IMR-90 (cell line): ENCODE data around the gene AGXT. TPM values are rescaled to one million over a fixed set of nuclear protein-coding genes. Genes with fewer than 3 reads are reported as not detected.

Experiments
- ATAC-seq: fragments of 200-7000 bp; cut with Tn5 transposase; 2 replicates; pipeline ENCODE4 v1.9.1; 2020; ENCODE audit warnings: low read depth, mild to moderate bottlenecking, moderate library complexity
- BruUV-seq: library from RNA; stranded (reverse); fragments of 400-500 nt; replicated peaks from 2 replicates; lab custom pipeline; 2021; lab: Mats Ljungman, UMichigan
- CTCF ChIA-PET: fragments of 300-600 bp; formaldehyde crosslinking; extraction: SDS; loops from one replicate; lab custom pipeline; 2021; ENCODE audit warnings: antibody characterized with exemption; lab: Yijun Ruan, JAX
- POLR2A ChIA-PET: fragments of 300-600 bp; sonication (Branson Sonifier 250); formaldehyde crosslinking; loops from one replicate; lab custom pipeline; 2022; ENCODE audit warnings: antibody characterized with exemption; ENCODE audit not compliant: unreplicated experiment; lab: Charles Lee
- DNase-seq: peaks from one replicate; pipeline ENCODE4 v3.0.0; 2013
- H2AFZ ChIP-seq: replicated peaks from 2 replicates; pipeline ENCODE3; 2013; ENCODE audit warnings: low read length, mild to moderate bottlenecking; ENCODE audit not compliant: poor library complexity
- H2AK5ac ChIP-seq: 2 replicates; pipeline ENCODE4 v1.6.1; 2013; ENCODE audit warnings: low read depth, low read length, inconsistent platforms
- H2AK9ac ChIP-seq: replicated peaks from 2 replicates; pipeline ENCODE3; 2013; ENCODE audit warnings: mild to moderate bottlenecking, low read depth, low read length, moderate library complexity; ENCODE audit not compliant: poor library complexity
- H2BK120ac ChIP-seq: 2 replicates; pipeline ENCODE4 v1.6.1; 2013; ENCODE audit warnings: low read depth, low read length, inconsistent platforms
- H2BK15ac ChIP-seq: 3 replicates; pipeline ENCODE4 v1.6.1; 2013; ENCODE audit warnings: low read depth, low read length, inconsistent platforms
- H2BK20ac ChIP-seq: 2 replicates; pipeline ENCODE4 v1.6.1; 2013; ENCODE audit warnings: low read depth, mild to moderate bottlenecking, inconsistent platforms, low read length, moderate library complexity
- H2BK5ac ChIP-seq: 2 replicates; pipeline ENCODE4 v1.6.1; 2013; ENCODE audit warnings: mild to moderate bottlenecking, low read depth, low read length, inconsistent platforms; ENCODE audit not compliant: poor library complexity, severe bottlenecking
- H3K14ac ChIP-seq: replicated peaks from 2 replicates; pipeline ENCODE4 v1.6.1; 2013; ENCODE audit warnings: low read depth, low read length, inconsistent platforms
- H3K18ac ChIP-seq: 2 replicates; pipeline ENCODE4 v1.6.1; 2013; ENCODE audit warnings: low read depth, low read length, control low read depth
- H3K23ac ChIP-seq: 2 replicates; pipeline ENCODE4 v1.6.1; 2013; ENCODE audit warnings: low read depth, low read length, inconsistent platforms
- H3K27ac ChIP-seq: 2 replicates; pipeline ENCODE4 v1.5.1; 2013; ENCODE audit warnings: mild to moderate bottlenecking, control low read depth, low read length; ENCODE audit not compliant: insufficient read depth
- H3K27me3 ChIP-seq: 2 replicates; pipeline ENCODE4 v1.6.1; 2013; ENCODE audit warnings: low read length; ENCODE audit not compliant: control insufficient read depth, insufficient read depth
- H3K36me3 ChIP-seq: 2 replicates; pipeline ENCODE4 v1.6.1; 2013; ENCODE audit warnings: low read length, mixed read lengths; ENCODE audit not compliant: control insufficient read depth, insufficient read depth
- H3K4ac ChIP-seq: 2 replicates; pipeline ENCODE4 v1.6.1; 2013; ENCODE audit warnings: low read depth, low read length, inconsistent platforms
- H3K4me1 ChIP-seq: 2 replicates; pipeline ENCODE4 v1.6.1; 2013; ENCODE audit warnings: low read length, mixed read lengths; ENCODE audit not compliant: control insufficient read depth, insufficient read depth
- H3K4me2 ChIP-seq: 2 replicates; pipeline ENCODE4 v1.6.1; 2013; ENCODE audit warnings: low read depth, mild to moderate bottlenecking, control low read depth, low read length, moderate library complexity
- H3K4me3 ChIP-seq: 2 replicates; pipeline ENCODE4 v1.5.1; 2013; ENCODE audit warnings: low read depth, mild to moderate bottlenecking, control low read depth, low read length, moderate library complexity; ENCODE audit not compliant: insufficient read depth
- H3K56ac ChIP-seq: 2 replicates; pipeline ENCODE4 v1.6.1; 2013; ENCODE audit warnings: low read length, inconsistent platforms; ENCODE audit not compliant: insufficient read depth; ENCODE audit errors: extremely low read depth
- H3K79me1 ChIP-seq, 2 experiments: 2 replicates each; pipeline ENCODE4 v1.6.1; 2013; ENCODE audit warnings: low read length in 2 of 2, inconsistent platforms in 1 of 2, low read depth in 1 of 2
- H3K9ac ChIP-seq: 2 replicates; pipeline ENCODE4 v1.6.1; 2013; ENCODE audit warnings: low read depth, low read length, control low read depth
- H3K9me1 ChIP-seq: 2 replicates; pipeline ENCODE4 v1.6.1; 2013; ENCODE audit warnings: low read length, inconsistent platforms; ENCODE audit not compliant: insufficient read depth
- H3K9me3 ChIP-seq: 2 replicates; pipeline ENCODE4 v1.6.1; 2013; ENCODE audit warnings: low read length; ENCODE audit not compliant: control insufficient read depth, insufficient read depth
- H4K20me1 ChIP-seq: 2 replicates; pipeline ENCODE4 v1.6.1; 2013; ENCODE audit warnings: low read length, inconsistent platforms; ENCODE audit not compliant: insufficient read depth
- H4K5ac ChIP-seq: 2 replicates; pipeline ENCODE4 v1.6.1; 2013; ENCODE audit warnings: mild to moderate bottlenecking, low read depth, low read length, control low read depth
- H4K8ac ChIP-seq, 2 experiments: 2 replicates each; pipeline ENCODE4 v1.6.1; 2013; ENCODE audit warnings: low read depth in 2 of 2, low read length in 2 of 2, control low read depth in 1 of 2, inconsistent platforms in 1 of 2
- H4K91ac ChIP-seq: 2 replicates; pipeline ENCODE4 v1.6.1; 2013; ENCODE audit warnings: low read depth, low read length, inconsistent platforms; ENCODE audit not compliant: insufficient read depth
- BHLHE40 ChIP-seq: fragments of 150-350 bp; IDR thresholded peaks from 2 replicates; pipeline ENCODE4 v1.6.1; 2016; ENCODE audit warnings: mild to moderate bottlenecking, low read depth, low read length
- CEBPB ChIP-seq: IDR thresholded peaks from 2 replicates; pipeline ENCODE4 v1.6.1; 2012; ENCODE audit warnings: low read depth, low read length, improper control_type of control experiment
- CHD1 ChIP-seq: IDR thresholded peaks from 2 replicates; pipeline ENCODE4 v1.6.1; 2012; ENCODE audit warnings: low read depth, low read length, improper control_type of control experiment
- CTCF ChIP-seq: conservative IDR thresholded peaks from 2 replicates; pipeline ENCODE4 v1.5.1; 2012; ENCODE audit warnings: mild to moderate bottlenecking, low read depth, low read length, improper control_type of control experiment
- ELK1 ChIP-seq: fragments of 150-350 bp; IDR thresholded peaks from 2 replicates; pipeline ENCODE4 v1.6.1; 2016; ENCODE audit warnings: low read depth, mild to moderate bottlenecking, low read length, moderate library complexity, borderline replicate concordance
- FOS ChIP-seq: fragments of 150-350 bp; IDR thresholded peaks from 2 replicates; pipeline ENCODE4 v1.6.1; 2016; ENCODE audit warnings: low read depth, low read length
- MAFK ChIP-seq: IDR thresholded peaks from 2 replicates; pipeline ENCODE4 v1.6.1; 2012; ENCODE audit warnings: low read depth, low read length, improper control_type of control experiment
- MAZ ChIP-seq: IDR thresholded peaks from 2 replicates; pipeline ENCODE4 v1.6.1; 2012; ENCODE audit warnings: low read depth, mild to moderate bottlenecking, low read length, improper control_type of control experiment, moderate library complexity, borderline replicate concordance
- MXI1 ChIP-seq: IDR thresholded peaks from 2 replicates; pipeline ENCODE4 v1.6.1; 2012; ENCODE audit warnings: low read depth, mild to moderate bottlenecking, low read length, moderate library complexity, borderline replicate concordance
- NFE2L2 ChIP-seq: fragments of 150-350 bp; IDR thresholded peaks from 2 replicates; pipeline ENCODE4 v1.6.1; 2016; ENCODE audit warnings: low read depth, mild to moderate bottlenecking, low read length
- POLR2A ChIP-seq: IDR thresholded peaks from 2 replicates; pipeline ENCODE4 v1.6.1; 2012; ENCODE audit warnings: mild to moderate bottlenecking, low read depth, low read length
- RAD21 ChIP-seq: IDR thresholded peaks from 2 replicates; pipeline ENCODE4 v1.6.1; 2012; ENCODE audit warnings: low read length, improper control_type of control experiment
- RCOR1 ChIP-seq: IDR thresholded peaks from 2 replicates; pipeline ENCODE4 v1.6.1; 2012; ENCODE audit warnings: mild to moderate bottlenecking, low read length, improper control_type of control experiment; ENCODE audit not compliant: insufficient replicate concordance
- RFX5 ChIP-seq: IDR thresholded peaks from 2 replicates; pipeline ENCODE4 v1.8.0; 2012; ENCODE audit warnings: low read depth, mild to moderate bottlenecking, low read length, moderate library complexity
- SMC3 ChIP-seq: fragments of 150-350 bp; IDR thresholded peaks from 2 replicates; pipeline ENCODE4 v1.6.1; 2016; ENCODE audit warnings: low read depth, mild to moderate bottlenecking, antibody characterized with exemption, low read length, moderate library complexity
- USF2 ChIP-seq: fragments of 150-350 bp; IDR thresholded peaks from 2 replicates; pipeline ENCODE4 v1.6.1; 2017; ENCODE audit warnings: mild to moderate bottlenecking, antibody characterized with exemption, low read length, low read depth
- WGBS, 2 experiments: methylation state at CpG; one replicate each; pipeline versions ENCODE4 v1.1.5 to v1.1.7; 2013; ENCODE audit warnings: missing lambda C conversion rate in 2 of 2; ENCODE audit not compliant: insufficient read length in 1 of 2; ENCODE audit errors: extremely low coverage in 2 of 2; 5-methylcytosine and 5-hydroxymethylcytosine counted together
- dilution Hi-C: fragments of 300-500 bp; cut with HindIII; formaldehyde crosslinking; loops from one replicate; pipeline ENCODE4 v1.14.3; 2018; ENCODE audit warnings: low sequenced_read_pairs; ENCODE audit not compliant: unreplicated experiment
- in situ Hi-C: fragments of 300-500 bp; cut with MboI; formaldehyde crosslinking; loops from 3 replicates; pipeline ENCODE4 v1.14.3; 2019; ENCODE audit warnings: low sequenced_read_pairs, inconsistent platforms, mixed read lengths
- intact Hi-C: fragments of 100-400 bp; cut with micrococcal nuclease; formaldehyde crosslinking; loops from 2 replicates; pipeline ENCODE4 v1.10.0; 2022
- polyA plus RNA-seq, 3 experiments: library from polyadenylated mRNA; depleted of rRNA; stranded (reverse); fragments of >200 nt; gene quantifications; 2 replicates each; pipeline ENCODE4 v1.2.3, GENCODE V29; 2012; ENCODE audit warnings: low replicate concordance in 1 of 3
- total RNA-seq: library from RNA; depleted of rRNA; stranded (reverse); fragments of >200 nt; gene quantifications from 2 replicates; pipeline ENCODE4 v1.2.3, GENCODE V29; 2012

Gene AGXT
- total and polyA plus RNA-seq, 2 of the 4 experiments (the other 2 are of a cell fraction), result not detected

DNA sequence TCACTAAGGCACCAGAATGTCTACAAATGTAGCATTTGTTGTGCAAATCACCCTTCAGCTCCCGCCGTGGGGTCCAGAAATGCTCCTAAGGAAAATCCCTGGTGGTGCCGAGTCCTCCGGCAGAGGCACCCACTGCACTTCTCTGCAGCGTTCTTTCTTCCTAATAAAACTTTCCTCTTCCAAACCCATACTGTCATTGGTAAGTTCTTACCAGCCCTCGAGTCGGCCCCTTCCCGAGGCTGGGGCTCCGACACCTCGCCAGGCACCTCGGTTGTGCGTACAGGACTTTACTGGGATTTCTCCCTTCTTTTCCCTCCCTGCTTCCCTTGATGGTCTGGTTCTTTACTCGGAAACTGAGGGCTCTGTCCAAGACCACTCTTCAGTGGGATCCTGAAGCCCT is 10.3 kb upstream of the AGXT start:
- CTCF ChIA-PET, result no interaction called here
- Histone ChIP-seq H3K23ac (no peak overlapping the region), H3K14ac (no peak overlapping the region), H3K4me3 (no peak overlapping the region), H3K36me3 (no peaks in the 10 kb centered on the region), H4K91ac (no peak overlapping the region), H3K79me1 (no peaks in the 10 kb centered on the region), H4K20me1 (no peaks in the 10 kb centered on the region), H2BK120ac (no peak overlapping the region), H3K27ac (no peak overlapping the region), H2BK15ac (no peak overlapping the region), H3K56ac (no peak overlapping the region), H3K9me3 (peaks cover 11% of the 10 kb centered on the region), H2BK5ac (no peak overlapping the region), H3K27me3 (peaks cover 38% of the 10 kb centered on the region), H4K8ac (no peak overlapping the region), H4K5ac (no peak overlapping the region), H3K4me1 (no peaks in the 10 kb centered on the region), H2BK20ac (no peak overlapping the region), H3K9ac (no peak overlapping the region), H3K18ac (no peak overlapping the region), H3K9me1 (no peaks in the 10 kb centered on the region), H2AFZ (no peak overlapping the region), H3K4me2 (no peak overlapping the region), H3K4ac (no peak overlapping the region), H2AK9ac (no peak overlapping the region), H2AK5ac (no peak overlapping the region)
- 87% methylated on average over 6 of the region's 13 CpGs; no CpG with 5 or more reads in 1 of the 2 experiments for WGBS, 2 experiments
- POLR2A ChIA-PET, result no interaction called here
- dilution Hi-C loops, result no loop called here
- DNase-seq (no peak), ATAC-seq (no peak)
- no TSS peak for BruUV-seq
- TF ChIP-seq MXI1, result no peak
- no peak for TF ChIP-seq ELK1
- no peak for TF ChIP-seq RAD21
- TF ChIP-seq SMC3, result no peak
- TF ChIP-seq RCOR1, result no peak
- no peak for TF ChIP-seq CEBPB
- TF ChIP-seq MAFK, result no peak
- TF ChIP-seq NFE2L2, result no peak
- TF ChIP-seq USF2, result no peak
- TF ChIP-seq POLR2A, result no peak
- TF ChIP-seq BHLHE40, result no peak
- no peak for TF ChIP-seq RFX5
- no peak for TF ChIP-seq CHD1
- no peak for TF ChIP-seq MAZ
- no peak for TF ChIP-seq CTCF
- no peak for TF ChIP-seq FOS
- in situ Hi-C loops, result loop anchor here (10.0 to 25.0 kb wide), 2 partner anchors 216 to 804 kb away; no protein-coding TSS in a partner anchor
- intact Hi-C loops, result no loop called here
